PFSK-1 (cell line): ENCODE data around the gene CDKN2B.

Experiments used
- FOXP2 ChIP-seq: optimal IDR thresholded peaks from 2 replicates; pipeline ENCODE3; 2011; ENCODE audit warnings: borderline replicate concordance, control low read depth, inconsistent platforms; ENCODE audit not compliant: insufficient read depth; ENCODE audit errors: extremely low read length, extremely low read depth
- POLR2AphosphoS5 ChIP-seq: IDR thresholded peaks from 2 replicates; pipeline ENCODE4 v1.6.1; 2012; ENCODE audit warnings: low read depth, mild to moderate bottlenecking, control low read depth, low read length, moderate library complexity
- REST ChIP-seq, 2 experiments: IDR thresholded peaks; 2 replicates each; pipeline versions ENCODE4 v1.6.1 to v1.8.0; 2011 to 2012; ENCODE audit warnings: low read depth in 2 of 2, low read length in 2 of 2, control low read depth in 1 of 2, inconsistent platforms in 1 of 2, mild to moderate bottlenecking in 1 of 2, moderate library complexity in 1 of 2; ENCODE audit not compliant: insufficient read depth in 1 of 2
- SIN3A ChIP-seq: IDR thresholded peaks from 2 replicates; pipeline ENCODE4 v1.6.1; 2012; ENCODE audit warnings: mild to moderate bottlenecking, low read length, moderate library complexity, borderline replicate concordance; ENCODE audit not compliant: insufficient read depth
- TAF1 ChIP-seq: IDR thresholded peaks from 2 replicates; pipeline ENCODE4 v1.6.1; 2012; ENCODE audit warnings: low read length, control low read depth, borderline replicate concordance; ENCODE audit not compliant: insufficient read depth

Gene CDKN2B

GRCh38 chr9:22030101-22030598, 21.0 kb upstream of the CDKN2B start:
- no peak for TF ChIP-seq TAF1
- TF ChIP-seq REST (IDR thresholded peaks at IDR 0.05; ENCODE audit: insufficient read depth in 1 of 2, low read depth in 2 of 2, low read length in 2 of 2): no peak
- no peak for TF ChIP-seq SIN3A
- TF ChIP-seq FOXP2: no peak
- TF ChIP-seq POLR2AphosphoS5: no peak

GRCh38 chr9:22029231-22029630, 20.1 kb upstream of the CDKN2B start:
- TF ChIP-seq TAF1 (no peak), REST (IDR thresholded peaks at IDR 0.05; ENCODE audit: insufficient read depth in 1 of 2, low read depth in 2 of 2, low read length in 2 of 2) (no peak), FOXP2 (no peak), SIN3A (no peak), POLR2AphosphoS5 (no peak)

GRCh38 chr9:22028394-22028793, 19.3 kb upstream of the CDKN2B start:
- TF ChIP-seq SIN3A (no peak), REST (IDR thresholded peaks at IDR 0.05; ENCODE audit: insufficient read depth in 1 of 2, low read depth in 2 of 2, low read length in 2 of 2) (no peak), TAF1 (no peak), FOXP2 (no peak), POLR2AphosphoS5 (no peak)

GRCh38 chr9:22026696-22027095, 17.6 kb upstream of the CDKN2B start:
- TF ChIP-seq TAF1 (no peak), POLR2AphosphoS5 (no peak), REST (IDR thresholded peaks at IDR 0.05; ENCODE audit: insufficient read depth in 1 of 2, low read depth in 2 of 2, low read length in 2 of 2) (no peak), SIN3A (no peak), FOXP2 (no peak)

- TF ChIP-seq FOXP2: no peak
- TF ChIP-seq REST (IDR thresholded peaks at IDR 0.05; ENCODE audit: insufficient read depth in 1 of 2, low read depth in 2 of 2, low read length in 2 of 2): no peak
- TF ChIP-seq TAF1: no peak
- TF ChIP-seq SIN3A: no peak
- TF ChIP-seq POLR2AphosphoS5: no peak
These were observed 13.3 kb upstream of the CDKN2B start for GRCh38 chr9:22022396-22022795.
